ENCODE data around the gene OTOG. TPM values are rescaled to one million over a fixed set of nuclear protein-coding genes. Genes with fewer than 3 reads are reported as not detected.

OTOG gene
- total RNA-seq, 1 experiment from 2014 or later = 0.35 TPM

GRCh38 chr11:17578958-17579357 is 31.9 kb downstream of the OTOG start:
- H2BK12ac ChIP-seq (ENCODE audit: insufficient read length, low read depth, low read length) = no peak overlapping the region
- no peak overlapping the region for H3K14ac ChIP-seq (ENCODE audit: insufficient read depth, low read length)
- no peak overlapping the region for H3T11ph ChIP-seq (ENCODE audit: low read length)
- H3K4me1 ChIP-seq (ENCODE audit: insufficient read depth, low read length) = no peaks in the 10 kb centered on the region
- no peaks in the 10 kb centered on the region for H3K27me3 ChIP-seq (ENCODE audit: insufficient read depth, low read length)
- H3K79me2 ChIP-seq (ENCODE audit: insufficient read depth, low read length) = no peaks in the 10 kb centered on the region
- H3K23ac ChIP-seq (ENCODE audit: insufficient read length, low read depth, low read length) = no peak overlapping the region
- H3K4me2 ChIP-seq (ENCODE audit: insufficient read depth, insufficient read length, low read length) = no peak overlapping the region
- H3K79me1 ChIP-seq (ENCODE audit: insufficient read depth, low read depth, low read length, poor library complexity, severe bottlenecking) = no peaks in the 10 kb centered on the region
- no peaks in the 10 kb centered on the region for H3K23me2 ChIP-seq (ENCODE audit: insufficient read length, low read depth, low read length, poor library complexity, severe bottlenecking)
- no peaks in the 10 kb centered on the region for H3K9me3 ChIP-seq (ENCODE audit: control insufficient read depth, low read depth, low read length)
- H4K91ac ChIP-seq (ENCODE audit: insufficient read length, low read depth, low read length) = no peak overlapping the region
- no peak for DNase-seq
- TF ChIP-seq CTCF (conservative IDR thresholded peaks at IDR 0.05) = no peak
- no peak overlapping the region for H4K8ac ChIP-seq (replicated peaks; ENCODE audit: insufficient read length, low read depth, low read length)
- Mint-ChIP-seq H3K4me3 (no peak overlapping the region), H3K9me3 (peaks cover 2 to 4% of the 10 kb centered on the region in 2 experiments; a peak in 2 of 5 replicates), H3K36me3 (ENCODE audit: insufficient read depth in 1 of 3, low read depth in 3 of 3) (no peaks in the 10 kb centered on the region), H3K27me3 (ENCODE audit: low read depth) (peaks cover 5% of the 10 kb centered on the region), H3K27ac (no peak overlapping the region), H3K4me1 (peaks cover 23 to 31% of the 10 kb centered on the region in 2 experiments)
- no peak overlapping the region for H3K27ac ChIP-seq (ENCODE audit: insufficient read length, low read depth, low read length)
- no peaks in the 10 kb centered on the region for H4K20me1 ChIP-seq (ENCODE audit: control insufficient read depth, insufficient read depth, insufficient read length)
- no peak overlapping the region for H2BK15ac ChIP-seq (ENCODE audit: low read depth, low read length)
- no peak overlapping the region for H2AK5ac ChIP-seq (ENCODE audit: insufficient read length, low read length)
- H2BK5ac ChIP-seq (ENCODE audit: insufficient read length, low read length) = no peak overlapping the region
- H2AFZ ChIP-seq (ENCODE audit: low read length) = no peak overlapping the region
- no peak overlapping the region for H4K5ac ChIP-seq (ENCODE audit: insufficient read length, low read depth, low read length)
- no peak overlapping the region for H3K9ac ChIP-seq (ENCODE audit: extremely low read depth, insufficient read length, low read length)
- H3K18ac ChIP-seq (ENCODE audit: insufficient read length, low read depth, low read length) = no peak overlapping the region
- no CpG with 5 or more reads among the region's 8 CpGs for WGBS (ENCODE audit: extremely low coverage, insufficient read length, low lambda C conversion rate)
- no peak overlapping the region for H3K4ac ChIP-seq (ENCODE audit: low read depth, low read length)
- no peak overlapping the region for H2BK20ac ChIP-seq (ENCODE audit: low read depth, low read length, poor library complexity, severe bottlenecking)
- H2BK120ac ChIP-seq (ENCODE audit: low read depth, low read length, poor library complexity, severe bottlenecking) = no peak overlapping the region
- no peak overlapping the region for H3K56ac ChIP-seq (ENCODE audit: insufficient read length, low read depth, low read length)
